Stimulated activated CD4-positive, alpha-beta T cell treated with anti-CD3 and anti-CD28 coated beads, Interleukin-1b, Interleukin-23, amount 100 ng/mL, for 1 hour (primary cell): Measurements from ENCODE around the gene FRMD5.
"Not testable (repeated sequence)": the region's sequence is repeated elsewhere in the genome, so short reads cannot be mapped to it uniquely, and the experiment has no call there.

Source experiments
- DNase-seq, 2 donors: peaks; one replicate each; pipeline ENCODE4 v3.0.0-alpha.2; 2020; ENCODE audit warnings: low read depth in 2 of 2

The FRMD5 gene

GRCh38 chr15:43889042-43889441, 306.0 kb downstream of the FRMD5 start:
- no peak for DNase-seq

- no peak for DNase-seq
Measured at GRCh38 chr15:43887901-43888300, 307.2 kb downstream of the FRMD5 start.

DNA sequence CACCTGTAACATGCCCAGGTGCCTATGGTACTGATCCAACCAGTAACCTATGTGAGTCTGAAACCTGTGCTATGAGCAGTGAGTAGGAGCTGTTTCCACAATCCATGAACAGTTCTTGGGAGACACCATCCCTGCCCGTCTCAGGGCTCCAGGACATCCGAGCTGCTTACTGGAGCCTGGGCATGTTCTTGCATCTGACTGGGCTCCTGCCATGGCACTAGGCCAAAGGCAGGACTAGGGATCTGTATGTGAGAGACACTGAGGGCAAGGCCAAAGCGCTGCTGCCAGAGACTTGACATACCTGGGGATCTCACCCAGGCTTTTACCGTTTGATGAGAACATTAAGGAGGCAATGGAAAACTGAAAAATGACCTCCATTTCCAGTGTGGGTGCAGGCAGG, 308.5 kb downstream of the FRMD5 start:
- DNase-seq, result no peak

DNA sequence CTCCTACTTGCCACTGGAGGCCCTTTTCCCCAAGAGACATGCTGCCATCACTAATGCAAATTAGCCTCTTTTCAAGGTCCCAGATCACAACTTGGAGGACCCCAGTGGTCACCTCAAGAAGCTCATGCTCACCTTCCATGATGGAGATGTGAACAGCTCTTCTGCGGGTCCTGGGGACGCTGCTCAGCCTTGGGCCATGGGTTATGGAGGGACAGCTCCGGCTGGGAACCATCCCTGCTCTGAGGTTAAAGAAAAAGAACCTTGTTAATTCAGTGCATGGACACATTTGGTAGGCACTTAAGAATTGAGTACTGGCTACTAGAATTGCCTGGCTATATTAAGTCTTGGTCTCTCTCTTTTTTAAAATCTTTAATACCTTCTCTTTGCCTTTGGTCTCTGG, 311.5 kb downstream of the FRMD5 start:
- no peak for DNase-seq

- DNase-seq, result no peak
Measured at GRCh38 chr15:43881944-43882343, 313.1 kb downstream of the FRMD5 start.

GRCh38 chr15:43881245-43881644, 313.8 kb downstream of the FRMD5 start:
- no peak for DNase-seq

DNA sequence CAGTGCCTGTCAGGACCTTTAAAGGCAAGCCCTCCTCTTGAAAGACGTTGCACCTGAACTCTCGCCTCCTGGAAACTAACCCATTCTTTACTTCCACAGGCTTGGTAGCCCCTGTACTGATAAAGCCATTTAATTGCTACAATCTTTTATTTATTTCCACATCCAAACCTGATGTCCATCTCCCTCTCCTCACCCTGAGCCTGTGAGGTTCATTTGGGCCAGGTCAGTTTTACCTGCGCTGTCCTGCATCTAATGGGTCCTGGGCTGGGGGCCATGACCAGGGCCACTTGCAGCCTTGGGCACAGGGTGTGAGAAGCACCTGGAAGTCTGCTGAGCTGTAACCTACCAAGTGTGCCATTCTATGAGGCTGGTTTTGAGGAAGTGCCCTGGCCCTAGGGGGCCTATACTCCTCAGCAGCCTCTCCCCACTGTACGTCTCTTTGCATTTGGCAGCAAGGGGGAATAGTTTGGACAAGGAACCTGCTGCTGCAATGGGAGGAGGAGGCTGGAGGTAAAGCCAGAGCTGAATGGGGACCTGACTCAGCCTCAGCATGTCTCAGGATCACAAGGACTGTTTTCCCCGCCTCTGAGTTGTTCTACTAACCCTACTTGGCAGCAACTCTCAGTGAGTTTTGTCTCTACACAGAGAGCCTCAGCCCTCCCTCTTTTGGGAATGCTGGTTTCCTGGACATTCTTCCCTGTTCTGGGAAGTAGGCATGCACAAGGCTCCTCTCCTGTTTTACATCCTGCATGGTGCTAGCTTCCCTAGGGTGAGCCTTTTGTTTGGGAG, 314.5 kb downstream of the FRMD5 start:
- DNase-seq, result no peak

DNA sequence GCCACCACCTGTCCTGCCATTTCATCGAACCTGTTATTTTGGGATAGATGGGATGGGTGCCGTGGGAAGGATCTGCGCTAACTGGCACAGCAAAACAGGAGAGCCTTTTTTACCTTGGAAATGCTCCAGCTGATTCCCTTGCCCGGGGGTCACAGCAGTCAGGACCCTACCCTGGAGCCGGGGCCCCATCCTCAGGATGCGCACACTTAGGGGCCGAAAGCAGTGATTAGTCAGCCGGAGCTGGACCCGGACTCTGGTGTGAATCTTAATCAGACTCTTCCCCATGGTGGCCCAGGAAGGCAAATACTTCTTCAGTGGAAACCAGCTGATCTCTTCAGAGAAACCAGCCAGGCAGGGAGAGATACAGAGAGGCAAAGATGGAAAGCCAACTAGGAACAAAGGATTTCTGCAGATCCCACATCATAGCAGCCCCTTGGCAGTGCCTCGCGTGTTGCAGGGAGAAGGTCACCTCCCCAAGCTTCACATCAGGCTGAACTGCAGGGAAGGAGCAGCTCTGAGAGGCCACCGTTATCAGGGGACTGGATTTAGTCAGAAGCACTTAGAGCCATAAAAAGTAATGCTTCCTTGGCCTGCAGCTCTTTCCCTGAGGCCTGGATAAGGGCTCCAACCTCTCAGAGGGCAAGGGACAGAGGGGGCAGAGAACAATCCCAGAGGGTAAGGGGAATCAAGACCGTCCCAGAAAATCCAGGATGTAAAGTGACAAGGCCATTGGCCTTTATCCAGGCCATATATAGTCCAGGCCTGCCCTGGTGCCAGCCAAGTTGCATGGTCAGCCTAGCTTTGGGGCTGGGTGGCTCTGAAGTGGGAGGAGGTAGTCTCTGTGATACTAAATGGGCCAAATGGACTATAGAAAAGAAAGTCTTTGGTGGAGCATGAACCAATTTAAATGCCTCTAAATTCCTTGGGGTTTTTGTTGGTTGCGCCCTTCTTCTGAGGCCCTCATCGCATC, 315.4 kb downstream of the FRMD5 start:
- DNase-seq, result no peak

DNA sequence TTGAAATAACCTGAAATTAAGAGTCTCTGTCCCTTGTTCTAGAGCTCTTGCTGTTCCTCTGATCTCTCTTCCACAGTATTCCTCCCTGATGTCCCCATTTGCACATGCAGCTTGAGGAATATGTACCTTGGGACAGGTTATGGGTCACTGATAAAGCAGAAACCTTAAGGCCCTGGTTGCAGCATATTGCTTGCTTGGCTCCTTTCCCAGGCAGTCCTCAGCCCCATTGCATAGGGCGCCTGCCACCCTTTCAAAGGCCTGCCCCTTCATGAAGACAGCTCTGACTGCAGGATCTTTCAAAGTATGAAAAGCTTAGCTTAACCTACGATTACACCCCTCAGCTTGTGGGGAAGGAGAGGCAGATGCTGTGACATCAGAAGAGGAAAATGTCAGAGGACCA, 316.6 kb downstream of the FRMD5 start:
- no peak for DNase-seq

- DNase-seq, result no peak
Measured at GRCh38 chr15:43877371-43877770, 317.7 kb downstream of the FRMD5 start.

DNA sequence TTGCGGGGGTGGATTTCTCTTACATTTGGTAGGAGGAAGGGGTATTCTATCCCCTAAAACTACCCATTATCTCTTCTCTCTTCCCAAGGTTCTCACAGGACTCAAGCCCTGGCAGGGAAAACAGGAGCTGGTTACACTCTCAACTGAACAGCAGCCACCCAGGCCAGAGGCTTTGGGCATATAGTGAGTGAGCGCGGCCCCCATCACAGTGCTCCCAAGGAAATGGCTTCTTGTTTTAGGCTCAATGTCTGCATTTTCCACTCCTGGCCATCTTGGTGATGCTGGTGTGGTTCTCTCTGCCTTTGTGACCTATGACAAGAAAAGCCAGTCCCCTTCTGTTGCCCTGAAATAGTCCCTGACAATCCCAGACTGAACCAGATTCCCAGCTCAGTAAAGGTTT, 318.2 kb downstream of the FRMD5 start:
- DNase-seq, result no peak

- no peak for DNase-seq
Measured at GRCh38 chr15:43873651-43874050, 321.4 kb downstream of the FRMD5 start.

- DNase-seq, result no peak
Measured at GRCh38 chr15:43872416-43873020, 322.6 kb downstream of the FRMD5 start.

DNA sequence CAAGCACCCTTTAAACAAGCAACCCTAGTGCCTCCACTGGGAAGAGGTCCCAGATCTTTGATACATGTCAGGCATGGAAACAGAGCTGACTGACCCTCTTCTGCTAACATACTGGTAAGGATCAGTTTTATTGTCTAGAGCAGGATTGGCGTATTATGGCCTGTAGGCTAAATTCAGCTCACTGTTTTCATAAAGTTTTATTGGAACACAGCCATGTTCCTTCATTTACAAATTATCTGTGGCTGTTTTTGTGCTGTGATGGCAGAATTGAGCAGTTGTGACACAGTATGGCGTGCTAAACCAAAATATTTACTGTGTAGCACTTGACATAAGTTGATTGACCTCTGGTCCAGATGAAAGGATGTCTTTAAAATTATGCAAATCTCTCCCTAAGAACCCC, 323.2 kb downstream of the FRMD5 start:
- DNase-seq, result no peak

- no peak for DNase-seq
Measured at GRCh38 chr15:43868406-43868805, 326.7 kb downstream of the FRMD5 start.

- DNase-seq, result no peak
Measured at GRCh38 chr15:43867096-43867495, 328.0 kb downstream of the FRMD5 start.

DNA sequence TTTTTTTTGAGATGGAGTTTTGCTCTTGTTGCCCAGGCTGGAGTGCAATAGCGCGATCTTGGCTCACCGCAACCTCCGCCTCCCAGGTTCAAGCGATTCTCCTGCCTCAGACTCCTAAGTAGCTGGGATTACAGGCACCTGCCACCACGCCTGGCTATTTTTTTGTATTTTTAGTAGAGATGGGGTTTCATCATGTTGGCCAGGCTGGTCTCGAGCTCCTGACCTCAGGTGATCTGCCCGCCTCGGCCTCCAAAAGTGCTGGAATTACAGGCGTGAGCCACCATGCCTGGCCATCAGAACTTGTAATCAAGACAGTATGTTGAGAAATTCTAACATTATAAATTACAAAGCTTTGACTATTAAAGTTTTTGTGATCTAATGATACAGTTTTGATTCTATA, 328.4 kb downstream of the FRMD5 start:
- not testable (repeated sequence) for DNase-seq

GRCh38 chr15:43859546-43859945, 335.5 kb downstream of the FRMD5 start:
- no peak for DNase-seq

- DNase-seq, result no peak
Measured at GRCh38 chr15:43854801-43855200, 340.3 kb downstream of the FRMD5 start.

DNA sequence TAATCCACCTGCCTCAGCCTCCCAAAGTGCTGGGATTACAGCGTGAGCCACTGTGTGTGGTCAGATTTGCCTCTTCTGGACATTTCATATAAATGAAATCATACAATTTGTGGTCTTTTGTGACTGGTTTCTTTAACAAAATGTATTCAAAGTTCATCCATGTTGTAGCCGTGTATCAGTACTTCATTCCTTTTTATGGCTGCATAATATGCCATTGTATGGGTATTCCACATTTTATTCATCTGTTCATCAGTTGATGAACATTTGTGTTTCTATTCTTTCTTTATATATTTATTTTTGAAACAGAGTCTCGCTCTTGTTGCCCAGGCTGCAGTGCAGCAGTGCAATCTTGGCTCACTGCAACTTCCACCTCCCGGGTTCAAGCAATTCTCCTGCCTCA, 342.5 kb downstream of the FRMD5 start:
- DNase-seq, result no peak

DNA sequence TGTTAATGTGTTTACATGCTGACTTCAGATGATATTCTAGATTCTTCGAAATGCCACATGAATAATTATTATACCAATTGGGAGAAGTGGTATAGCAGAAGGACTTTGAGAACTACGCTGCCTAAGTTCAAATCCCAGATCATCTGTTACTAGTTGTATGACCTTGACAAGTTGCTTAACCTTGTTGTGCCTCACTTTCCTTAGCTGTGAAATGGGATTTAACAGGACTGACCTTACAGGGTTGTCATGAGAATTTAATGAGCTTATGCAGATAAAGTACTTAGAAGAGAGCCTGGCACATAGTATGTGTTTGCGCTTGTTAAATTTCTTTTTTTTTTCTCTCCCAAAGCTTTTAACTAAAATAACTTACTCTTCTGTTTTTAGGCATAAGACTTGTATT, 343.8 kb downstream of the FRMD5 start:
- DNase-seq, result no peak

GRCh38 chr15:43845421-43845820, 349.6 kb downstream of the FRMD5 start:
- no peak for DNase-seq
